HG03039 (cell line): ENCODE measurements around the gene SRXN1.

Experiments used
- ATAC-seq: cut with Tn5 transposase; IDR thresholded peaks from one replicate; pipeline ENCODE4 v1.9.1; 2021; ENCODE audit warnings: mild to moderate bottlenecking, moderate library complexity; ENCODE audit not compliant: unreplicated experiment

SRXN1 gene

DNA sequence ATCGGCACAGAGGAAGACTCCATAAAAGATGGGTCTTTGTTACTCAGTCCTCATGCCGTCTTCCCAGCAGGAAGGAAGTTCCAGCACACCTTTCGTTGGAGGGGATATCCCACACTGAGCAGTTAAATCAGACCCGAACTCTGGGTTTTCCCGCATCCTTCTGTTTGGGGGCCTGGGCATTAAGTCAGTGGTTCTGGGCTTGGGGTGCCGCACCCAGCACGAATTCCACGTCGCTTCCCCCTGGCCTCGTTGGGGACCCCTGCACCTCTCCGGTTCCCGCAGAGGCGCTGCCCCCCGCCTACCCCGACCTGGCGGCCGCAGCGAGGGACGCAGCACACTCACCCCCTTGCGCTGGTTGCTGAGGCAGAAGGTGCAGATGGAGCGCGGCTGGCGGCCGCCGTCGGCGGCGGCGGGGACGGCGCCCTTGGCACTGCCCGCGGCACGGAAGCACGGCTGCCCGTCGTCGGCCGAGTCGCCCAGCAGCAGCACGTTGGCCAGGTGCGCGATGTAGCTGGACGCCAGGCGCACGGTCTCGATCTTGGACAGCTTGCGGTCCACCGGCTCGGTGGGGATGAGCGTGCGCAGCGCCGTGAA, 43.5 kb downstream of the SRXN1 start:
- no peak for ATAC-seq

DNA sequence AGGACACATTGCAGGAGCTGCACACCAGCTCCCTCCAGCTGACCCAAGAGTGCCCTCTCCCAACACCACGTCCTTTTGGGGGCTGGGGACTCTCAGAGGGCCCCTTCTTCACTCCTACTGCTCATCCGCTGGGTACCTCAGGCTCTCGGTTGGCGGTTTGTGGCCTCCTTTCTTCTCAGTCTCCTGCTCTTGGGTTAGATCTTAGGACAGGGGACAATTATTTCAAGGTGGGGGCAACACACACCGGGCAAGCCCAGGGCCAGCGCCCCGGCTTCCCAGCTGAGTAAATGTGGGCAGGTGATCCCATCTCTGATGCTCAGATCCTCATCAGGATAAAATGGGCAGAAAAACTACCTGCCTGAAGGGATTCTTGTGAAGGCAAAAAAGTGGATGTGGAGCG, 44.0 kb downstream of the SRXN1 start:
- no peak for ATAC-seq

DNA sequence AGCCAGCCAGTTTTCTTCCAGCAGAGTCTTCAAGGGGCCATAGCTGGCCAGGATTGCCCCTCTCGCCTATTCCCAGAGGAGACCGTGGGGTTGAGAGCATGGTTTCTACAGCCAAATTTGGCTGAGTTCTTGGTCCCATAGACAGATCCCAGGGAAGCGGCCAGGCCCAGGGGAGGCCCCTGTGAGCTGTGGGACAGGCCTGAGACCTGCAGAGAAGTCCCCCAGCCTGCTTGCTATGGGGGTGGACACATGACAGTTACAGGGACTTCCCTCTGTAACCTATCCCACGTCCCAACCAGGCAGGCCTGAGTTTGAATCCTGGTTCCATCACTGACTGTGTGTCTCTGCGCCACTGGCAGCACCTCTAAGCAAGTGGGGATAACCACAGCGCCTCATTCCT, 45.5 kb downstream of the SRXN1 start:
- ATAC-seq, result no peak

DNA sequence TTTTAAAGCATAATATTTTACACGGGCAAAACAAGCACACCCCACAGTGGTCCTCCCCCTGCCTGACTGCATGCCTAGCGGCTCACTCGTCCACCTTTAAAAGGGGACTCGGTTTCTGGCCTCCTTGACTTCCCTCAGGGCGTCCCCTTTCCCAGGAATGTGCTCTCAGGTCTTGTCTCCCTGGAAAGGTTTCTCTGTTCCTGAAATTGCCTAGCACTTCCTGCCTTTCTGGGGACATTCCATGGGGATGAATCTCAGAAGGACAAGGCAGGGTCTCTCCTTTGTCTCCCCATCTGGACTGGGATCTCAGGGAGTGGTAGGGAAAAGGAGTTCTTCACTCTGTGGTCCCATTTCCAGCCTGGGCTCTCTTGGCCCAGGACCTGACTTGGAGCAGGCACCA, 47.8 kb downstream of the SRXN1 start:
- ATAC-seq, result no peak

DNA sequence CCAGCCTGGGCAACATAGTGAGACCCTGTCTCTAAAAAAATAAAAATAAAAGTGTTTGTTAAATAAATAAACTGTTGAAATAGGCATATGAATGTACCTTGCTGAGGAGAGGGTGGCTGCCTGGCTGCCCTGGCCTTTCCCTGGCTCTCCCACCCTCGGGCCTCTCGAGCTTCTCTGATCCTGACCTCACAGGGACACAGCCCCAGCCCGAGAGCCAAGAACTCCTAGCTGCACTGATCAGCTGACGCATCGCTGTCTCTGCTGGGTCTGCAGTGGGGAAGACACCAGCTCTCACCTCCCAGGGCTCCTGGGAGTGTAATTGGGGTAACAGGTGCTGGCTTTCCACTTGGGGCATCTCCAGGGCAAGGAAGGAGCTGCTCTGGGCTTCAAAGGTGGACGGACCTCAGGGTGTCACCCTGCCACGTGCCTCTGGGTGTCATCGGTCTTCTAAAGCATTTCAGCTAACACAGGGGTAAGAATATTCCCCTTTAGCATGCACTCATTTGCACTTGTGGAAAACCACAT, 49.8 kb downstream of the SRXN1 start:
- no peak for ATAC-seq

DNA sequence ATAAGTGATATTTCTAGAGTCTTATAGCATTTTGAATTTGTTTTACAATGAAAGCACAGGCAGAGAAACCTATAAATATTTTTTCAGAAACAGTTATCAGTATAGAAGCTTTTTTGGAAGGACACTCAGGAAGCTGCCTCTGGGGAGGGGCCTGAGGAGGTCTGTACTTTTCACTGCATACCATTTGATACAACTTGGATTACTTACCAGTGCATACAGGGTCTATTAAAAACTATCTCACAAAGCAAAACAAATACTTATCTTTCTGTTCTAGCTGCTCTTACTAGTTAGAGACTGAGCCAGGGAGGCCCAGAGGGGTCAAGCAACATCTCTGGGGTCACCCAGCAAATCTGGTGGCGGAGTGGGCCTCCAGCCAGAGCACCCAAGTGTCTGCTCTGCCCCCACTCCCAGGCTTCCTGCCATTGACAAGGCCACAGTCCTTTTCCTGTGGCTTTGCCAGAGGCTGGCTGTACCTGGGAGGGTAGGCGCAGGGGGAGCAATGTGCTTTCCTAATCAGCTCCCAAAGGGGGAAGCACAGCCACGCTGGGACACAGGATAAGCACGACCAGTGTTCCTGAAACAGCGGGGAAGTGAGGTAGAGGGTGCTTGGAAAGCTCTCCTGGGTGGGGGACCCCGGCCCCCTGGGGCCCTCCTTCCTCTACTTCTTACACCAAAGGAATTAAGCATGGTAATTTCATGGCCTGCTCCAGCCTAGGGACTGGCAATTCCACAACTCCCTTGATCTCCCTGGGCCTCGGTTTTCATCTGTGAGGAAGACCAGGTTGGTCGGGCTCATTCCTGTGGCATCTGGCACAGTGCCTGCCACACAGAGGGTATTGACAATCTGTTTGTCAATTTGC, 50.7 kb downstream of the SRXN1 start:
- ATAC-seq, result no peak

DNA sequence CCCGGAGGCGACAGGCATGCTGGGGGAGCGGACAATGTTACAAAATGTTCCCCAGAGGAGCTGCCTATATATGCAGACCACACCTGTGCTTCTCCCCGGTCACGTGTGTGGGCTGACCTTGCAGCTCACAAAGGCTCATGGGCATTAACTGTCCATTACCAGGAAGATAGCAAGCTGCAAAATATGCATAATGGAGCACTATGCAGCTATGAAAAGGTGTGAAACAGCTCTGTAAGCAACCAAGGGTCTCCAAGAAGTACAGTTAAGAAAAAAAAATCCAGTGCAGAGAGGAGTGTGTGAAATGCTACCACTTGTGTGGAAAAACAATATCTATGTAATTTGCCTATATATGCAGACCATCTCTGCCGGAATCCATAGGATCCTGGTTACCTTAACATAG, 52.3 kb downstream of the SRXN1 start:
- ATAC-seq, result no peak

DNA sequence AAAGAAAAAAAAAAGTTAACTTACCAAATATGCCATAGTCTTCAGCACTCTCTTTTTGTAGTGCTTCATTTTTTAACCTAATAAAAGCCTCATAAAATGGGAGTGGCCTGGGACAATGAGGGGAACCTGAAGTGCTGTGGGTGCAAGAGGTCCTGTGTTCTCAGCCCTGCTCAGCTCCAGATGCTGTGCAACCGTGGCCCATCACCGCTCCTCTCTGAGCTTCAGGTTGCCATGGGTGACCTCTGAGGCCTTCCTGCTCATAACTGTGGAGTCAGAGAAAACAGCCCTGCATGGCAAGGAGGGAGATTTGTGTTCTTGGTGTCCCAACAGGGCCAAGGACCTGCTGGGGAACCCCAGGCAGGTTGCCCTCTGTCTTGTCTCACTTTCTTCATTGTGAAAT, 52.9 kb downstream of the SRXN1 start:
- no peak for ATAC-seq

DNA sequence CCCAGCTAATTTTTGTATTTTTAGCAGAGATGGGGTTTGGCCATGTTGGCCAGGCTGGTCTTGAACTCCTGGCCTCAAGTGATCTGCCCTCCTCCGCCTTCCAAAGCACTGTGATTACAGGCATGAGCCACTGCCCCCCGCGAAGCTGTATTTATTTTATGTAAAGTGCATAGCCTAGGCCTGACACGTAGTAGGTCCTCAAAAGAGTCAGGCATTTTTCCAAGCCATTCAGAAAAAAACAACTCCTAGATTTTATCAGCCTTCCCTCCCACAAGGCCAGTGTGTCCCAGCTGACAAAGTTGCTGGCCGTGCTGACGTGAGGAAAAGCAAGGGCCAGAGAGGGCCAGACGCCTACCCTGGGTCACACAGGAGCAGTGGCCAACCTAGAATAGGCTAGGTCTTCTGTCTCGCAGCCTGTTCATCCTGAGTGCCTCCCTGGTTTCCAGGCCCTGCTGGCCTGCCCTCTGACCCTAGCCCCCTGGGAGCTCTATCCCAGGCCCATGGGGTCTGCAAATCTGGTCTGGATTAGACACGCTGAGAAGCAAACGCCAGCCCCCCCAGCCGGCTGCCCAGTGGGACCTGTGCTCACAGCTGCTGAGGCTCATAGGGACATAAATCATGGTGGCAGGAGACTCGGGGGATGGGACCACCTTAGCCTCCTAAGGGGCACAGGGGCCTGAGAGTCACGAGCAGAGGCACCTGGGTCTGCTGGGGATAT, 54.7 kb downstream of the SRXN1 start:
- ATAC-seq, result no peak

DNA sequence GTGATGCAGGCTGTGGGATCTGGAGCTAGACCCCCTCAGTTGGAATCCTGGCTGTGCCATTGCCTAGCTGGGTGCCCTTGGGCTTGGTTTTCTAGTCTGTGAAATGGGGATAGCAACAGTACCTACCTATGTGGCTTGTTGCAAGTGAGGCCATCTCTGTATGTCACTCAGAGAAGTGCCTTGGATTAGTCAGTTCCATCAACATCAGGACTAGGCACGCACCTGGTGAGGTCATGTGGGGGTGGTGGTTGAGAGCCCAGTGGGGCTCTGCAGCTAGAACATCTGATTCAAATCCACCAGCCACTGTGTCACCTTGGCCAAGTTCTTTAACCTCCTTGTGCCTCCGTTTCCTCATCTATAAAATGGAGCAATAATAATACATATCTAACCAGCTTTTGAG, 55.4 kb downstream of the SRXN1 start:
- ATAC-seq, result no peak
